ENCODE data around the gene GNAL. TPM values are rescaled to one million over a fixed set of nuclear protein-coding genes. Genes with fewer than 3 reads are reported as not detected.
A peak's percentile ranks its signal among the peaks of the same experiment; 100 is the strongest.

GNAL gene
- total RNA-seq, 2 donors from 2014 or later: 0.20 to 0.53 TPM

DNA sequence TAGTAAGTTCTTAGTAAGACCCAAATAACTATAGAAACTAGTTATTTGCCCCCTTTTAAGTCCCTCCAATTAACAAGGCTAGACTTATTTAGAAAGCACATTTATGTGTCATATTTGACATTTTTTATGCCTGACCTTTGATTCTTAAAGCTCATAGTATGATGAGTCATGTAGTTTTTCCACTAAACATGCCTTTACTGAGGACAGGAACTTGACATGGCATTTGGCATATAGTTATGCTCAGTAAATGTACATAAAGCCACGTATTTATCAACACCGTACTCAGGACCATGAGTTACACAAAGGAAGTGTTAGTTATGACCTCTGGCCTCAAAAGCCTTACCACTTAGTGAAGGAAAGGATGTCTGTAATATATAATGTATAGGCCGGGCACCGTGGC is 78.9 kb downstream of the GNAL start:
- no peaks in the 10 kb centered on the region for H3K36me3 Mint-ChIP-seq
- peak; percentile 24 to 41 for ATAC-seq

DNA sequence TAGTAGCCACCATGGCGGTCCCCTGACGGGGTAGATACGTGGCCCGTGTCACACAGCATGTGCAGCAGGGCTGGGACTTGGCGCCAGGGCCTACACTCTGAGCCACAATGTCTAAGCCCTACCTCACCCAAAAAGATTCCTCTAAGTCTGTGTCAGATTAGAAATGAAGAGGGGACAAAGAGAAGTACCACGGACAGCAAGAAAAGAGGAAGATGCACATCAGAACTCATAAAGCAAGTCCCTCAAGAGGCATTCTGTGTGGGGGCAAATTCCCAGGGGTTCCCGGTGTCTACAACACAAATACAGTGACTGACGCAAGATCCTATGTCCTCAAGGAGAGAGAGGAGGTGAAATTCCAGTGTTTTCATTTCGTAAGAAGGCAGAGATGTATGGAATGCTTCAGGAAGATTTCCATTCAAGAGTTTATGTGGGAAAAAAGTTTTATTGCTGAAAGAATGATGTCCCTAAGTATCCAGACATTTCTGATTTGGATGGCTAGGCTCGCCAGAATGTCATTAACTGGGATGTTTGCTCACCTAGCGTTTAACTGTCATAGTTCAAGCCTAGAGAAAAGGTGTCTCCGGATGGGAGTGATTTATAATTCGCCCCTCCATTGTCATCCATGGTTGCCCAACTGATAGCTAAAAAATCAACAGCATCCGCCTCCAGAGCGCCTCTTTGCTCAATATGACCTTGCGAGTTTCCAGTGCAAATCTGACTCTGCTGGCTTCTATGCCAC is 86.5 kb downstream of the GNAL start:
- Mint-ChIP-seq H3K27ac (no peak overlapping the region), H3K36me3 (no peaks in the 10 kb centered on the region), H3K9me3 (no peaks in the 10 kb centered on the region)
- no peak for DNase-seq (ENCODE audit: low spot score in 2 of 2)
- ATAC-seq: no peak

More for the DNA sequence above, 78.9 kb downstream of the GNAL start:
- no peak for DNase-seq (ENCODE audit: low spot score in 2 of 2)
- Mint-ChIP-seq H3K27ac (no peak overlapping the region), H3K9me3 (no peaks in the 10 kb centered on the region)

DNA sequence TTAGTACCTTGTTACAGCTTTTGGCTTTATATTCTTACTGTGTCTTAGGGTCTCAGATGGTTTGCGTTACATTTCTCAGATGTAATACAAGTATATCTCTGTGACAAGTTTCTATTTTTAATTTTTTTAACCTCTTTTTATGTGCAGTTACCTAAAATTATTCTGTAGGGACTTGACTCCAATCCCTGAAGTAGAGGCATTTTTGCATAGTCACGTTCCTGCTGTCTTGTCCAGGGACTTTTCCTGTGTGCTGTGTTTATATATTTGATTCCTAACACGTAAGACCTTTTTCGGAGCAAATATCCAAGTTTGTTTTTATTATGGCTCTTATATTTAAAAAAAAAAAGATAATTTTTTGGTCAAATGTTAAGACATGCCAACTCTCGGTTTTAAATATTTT is 91.0 kb downstream of the GNAL start:
- ATAC-seq: no peak
- Mint-ChIP-seq H3K9me3 (no peaks in the 10 kb centered on the region), H3K36me3 (no peaks in the 10 kb centered on the region), H3K27ac (no peak overlapping the region)
- DNase-seq (ENCODE audit: low spot score in 2 of 2): no peak

DNA sequence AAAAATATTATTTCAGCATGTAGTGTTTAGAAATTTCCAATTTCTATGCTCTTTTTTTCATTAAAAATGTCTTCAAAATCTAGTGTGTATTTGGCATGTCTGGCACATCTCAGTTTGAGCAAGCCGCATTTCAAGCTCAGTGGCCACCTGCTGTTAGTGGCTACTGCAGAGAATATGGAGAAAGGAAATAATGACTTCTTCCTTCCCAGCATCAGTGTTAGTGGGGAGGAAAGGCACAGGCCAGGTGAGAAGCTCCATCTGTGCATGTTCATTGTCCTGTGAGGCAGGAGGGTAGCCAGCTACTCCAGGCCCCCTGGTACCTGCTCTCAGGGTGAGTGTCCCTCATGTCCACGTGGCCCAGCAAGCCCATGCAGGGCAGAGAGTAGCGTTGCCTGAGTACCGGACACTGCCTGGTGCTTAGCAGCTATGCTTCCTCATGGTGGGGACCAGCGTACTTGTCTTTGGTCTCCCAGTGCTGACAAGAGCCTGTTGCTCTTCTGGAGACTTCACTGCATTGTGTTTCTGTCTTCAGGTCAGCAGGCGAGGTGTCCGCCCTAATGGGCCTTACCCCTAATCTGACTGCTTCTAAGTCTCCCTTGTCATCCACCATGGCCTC is 94.8 kb downstream of the GNAL start:
- DNase-seq (ENCODE audit: low spot score in 2 of 2): no peak
- no peak for ATAC-seq
- Mint-ChIP-seq H3K9me3 (no peaks in the 10 kb centered on the region), H3K36me3 (no peaks in the 10 kb centered on the region), H3K27ac (no peak overlapping the region)

DNA sequence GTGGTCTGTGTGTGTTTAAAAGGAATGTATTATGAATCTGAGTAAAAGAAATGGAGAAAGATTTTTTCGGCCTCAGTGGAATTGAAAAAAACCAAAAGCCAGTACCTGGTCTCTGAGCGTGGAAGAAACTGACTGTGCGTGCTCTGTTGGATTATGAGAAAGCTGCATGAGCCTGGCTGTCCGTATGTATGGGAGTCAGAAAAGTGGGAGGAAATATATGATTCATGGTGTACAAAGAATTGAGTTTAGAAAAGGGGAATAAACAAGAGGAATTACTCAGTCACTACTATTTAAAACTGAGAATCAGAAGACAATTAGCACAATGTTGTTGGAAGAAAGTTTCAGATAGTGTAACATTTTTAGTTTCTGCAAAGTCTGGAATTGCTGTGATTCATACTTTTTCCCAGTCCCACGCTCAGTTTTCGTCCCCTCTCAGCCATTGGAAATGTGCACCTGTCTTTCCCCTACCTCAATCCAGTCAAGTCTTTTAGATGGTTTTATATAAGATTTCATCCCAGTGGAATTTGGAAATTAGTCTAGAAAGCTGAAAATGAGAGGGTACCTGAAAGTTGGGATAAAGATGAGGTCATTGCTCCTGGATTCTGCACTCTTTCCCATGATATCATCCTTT is 95.7 kb downstream of the GNAL start:
- DNase-seq (ENCODE audit: low spot score in 2 of 2): no peak
- Mint-ChIP-seq H3K36me3 (no peaks in the 10 kb centered on the region), H3K27ac (no peak overlapping the region), H3K9me3 (no peaks in the 10 kb centered on the region)
- no peak for ATAC-seq

DNA sequence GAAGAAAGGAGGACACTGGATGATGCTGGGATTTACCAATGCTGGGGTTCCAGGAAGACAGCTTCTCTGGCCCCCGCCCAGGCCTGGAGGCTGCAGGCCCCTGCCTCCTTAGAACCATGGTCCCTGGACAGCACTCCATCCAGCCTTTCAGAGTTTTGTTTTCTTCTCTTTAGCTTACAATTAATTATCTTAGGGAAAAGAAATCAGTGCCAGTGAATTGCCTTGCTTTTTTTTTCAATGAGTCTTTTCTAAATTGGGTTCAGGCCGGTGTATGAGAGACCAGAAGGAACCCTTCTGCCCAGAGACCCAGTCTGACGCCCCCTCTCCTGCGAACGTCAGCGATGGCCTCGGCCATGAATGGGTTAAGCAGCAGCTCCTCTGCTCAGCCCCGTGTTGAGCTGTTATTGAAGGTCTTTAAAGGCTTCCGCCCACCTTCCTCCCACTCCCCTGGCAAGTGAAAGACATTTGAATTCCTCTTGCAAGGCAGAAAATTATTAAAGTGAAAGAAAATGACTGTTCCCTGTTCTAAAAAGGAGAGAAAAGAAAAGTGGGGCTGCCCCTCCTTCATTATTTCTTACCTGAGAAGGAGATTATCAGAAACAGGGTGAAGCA is 96.5 kb downstream of the GNAL start:
- no peak for ATAC-seq
- no peak for DNase-seq (ENCODE audit: low spot score in 2 of 2)
- Mint-ChIP-seq H3K27ac (no peak overlapping the region), H3K36me3 (no peaks in the 10 kb centered on the region), H3K9me3 (no peaks in the 10 kb centered on the region)

DNA sequence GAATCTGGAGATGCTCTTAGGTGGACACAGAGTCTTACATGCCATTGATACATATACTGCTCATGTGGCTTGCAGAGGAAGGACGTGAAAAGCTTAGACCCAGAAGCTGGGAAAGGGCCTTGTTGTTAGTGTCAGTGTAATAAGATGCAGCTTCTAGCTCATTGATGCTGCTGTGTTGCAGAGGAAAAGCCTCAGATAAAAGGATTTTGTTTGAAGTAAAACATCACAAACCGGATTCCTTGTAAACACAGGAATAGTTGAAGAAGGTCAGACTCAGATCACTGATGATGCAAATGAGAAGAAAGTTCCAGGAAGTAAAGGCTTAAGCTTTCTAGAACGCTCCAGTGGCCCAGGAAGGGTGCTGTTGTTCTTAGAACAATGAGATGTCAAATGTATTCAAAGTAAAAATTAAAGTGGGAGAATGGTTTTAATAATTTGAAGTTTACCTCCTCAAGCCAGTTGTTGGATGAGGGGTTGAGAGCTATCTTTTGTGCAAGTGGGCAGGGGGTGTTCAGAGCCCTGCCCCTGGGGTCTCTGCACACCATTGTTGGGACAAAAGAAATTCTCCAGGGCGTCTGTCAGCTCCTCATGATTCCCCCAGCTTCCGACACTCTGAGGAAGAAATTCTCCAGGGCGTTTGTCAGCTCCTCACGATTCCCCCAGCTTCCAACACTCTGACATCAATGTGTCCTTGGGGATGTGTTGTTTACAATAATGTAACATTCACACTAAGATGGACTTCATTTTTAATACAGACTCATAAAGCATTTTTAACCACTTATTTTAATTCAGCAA is 100.8 kb downstream of the GNAL start:
- H3K9me3 Mint-ChIP-seq: no peaks in the 10 kb centered on the region
- no peak overlapping the region for H3K27ac Mint-ChIP-seq
- ATAC-seq (no peak), DNase-seq (ENCODE audit: low spot score in 2 of 2) (no peak)
- H3K36me3 Mint-ChIP-seq: no peaks in the 10 kb centered on the region

DNA sequence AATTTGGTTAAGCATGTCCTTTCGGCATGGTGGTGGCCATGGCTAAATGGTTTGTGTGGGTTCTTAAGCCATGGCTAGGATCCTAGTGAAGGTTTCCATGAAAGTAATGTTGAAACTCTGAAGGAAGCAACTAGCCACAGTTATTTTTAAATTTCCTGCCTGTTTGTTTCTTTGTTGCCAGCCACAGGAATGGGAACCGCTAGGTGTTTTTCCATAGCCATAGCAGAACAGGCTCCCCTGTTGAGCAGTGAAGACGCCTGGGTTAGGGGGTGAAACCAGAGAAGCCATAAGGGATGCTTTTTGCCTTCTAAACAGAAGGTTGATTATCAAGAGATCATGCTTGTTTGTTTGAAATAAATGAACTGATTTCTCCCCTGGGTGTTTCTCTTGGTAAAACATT is 102.1 kb downstream of the GNAL start:
- no peak overlapping the region for H3K27ac Mint-ChIP-seq
- no peak for DNase-seq (ENCODE audit: low spot score in 2 of 2)
- H3K9me3 Mint-ChIP-seq: no peaks in the 10 kb centered on the region
- H3K36me3 Mint-ChIP-seq: no peaks in the 10 kb centered on the region
- no peak for ATAC-seq

DNA sequence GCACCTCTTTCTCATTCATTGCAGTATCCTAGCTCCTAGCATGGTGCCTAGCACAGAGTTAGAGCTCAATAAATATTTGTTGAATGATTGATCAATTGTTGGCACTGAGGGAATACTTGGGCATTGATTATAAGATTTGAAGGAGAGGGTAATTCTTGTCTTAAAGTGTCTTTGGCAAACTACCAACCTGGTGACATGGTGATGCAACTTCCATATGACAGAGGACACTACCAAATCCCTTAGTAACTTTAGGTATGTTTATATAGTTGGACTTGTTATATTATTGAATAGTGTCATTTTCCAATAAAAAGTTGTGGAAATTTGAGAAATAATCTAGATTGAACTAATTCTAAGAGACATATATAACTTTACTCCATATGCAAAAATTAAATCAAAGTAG is 103.6 kb downstream of the GNAL start:
- ATAC-seq: no peak
- Mint-ChIP-seq H3K36me3 (no peaks in the 10 kb centered on the region), H3K9me3 (no peaks in the 10 kb centered on the region), H3K27ac (no peak overlapping the region)
- DNase-seq (ENCODE audit: low spot score in 2 of 2): no peak

DNA sequence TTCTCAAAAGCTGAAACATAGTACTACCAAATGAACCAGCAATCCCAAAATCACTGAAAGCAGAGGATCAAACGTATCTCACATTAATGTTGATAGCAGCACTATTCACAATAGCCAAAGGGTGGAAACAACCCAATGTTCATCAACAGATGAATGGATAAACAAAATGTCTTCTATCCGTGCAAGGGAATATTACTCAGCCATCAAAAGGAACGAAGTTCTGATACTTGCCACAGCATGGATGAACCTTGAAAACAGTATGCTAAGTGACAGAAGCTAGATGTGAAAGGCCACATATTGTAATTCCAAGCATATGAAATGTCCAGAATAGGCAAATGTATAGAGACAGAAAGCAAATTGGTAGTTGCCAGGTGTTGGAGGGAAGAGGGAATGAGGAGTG is 105.1 kb downstream of the GNAL start:
- DNase-seq (ENCODE audit: low spot score in 2 of 2): no peak
- no peak for ATAC-seq
- Mint-ChIP-seq H3K27ac (no peak overlapping the region), H3K36me3 (no peaks in the 10 kb centered on the region), H3K9me3 (no peaks in the 10 kb centered on the region)

DNA sequence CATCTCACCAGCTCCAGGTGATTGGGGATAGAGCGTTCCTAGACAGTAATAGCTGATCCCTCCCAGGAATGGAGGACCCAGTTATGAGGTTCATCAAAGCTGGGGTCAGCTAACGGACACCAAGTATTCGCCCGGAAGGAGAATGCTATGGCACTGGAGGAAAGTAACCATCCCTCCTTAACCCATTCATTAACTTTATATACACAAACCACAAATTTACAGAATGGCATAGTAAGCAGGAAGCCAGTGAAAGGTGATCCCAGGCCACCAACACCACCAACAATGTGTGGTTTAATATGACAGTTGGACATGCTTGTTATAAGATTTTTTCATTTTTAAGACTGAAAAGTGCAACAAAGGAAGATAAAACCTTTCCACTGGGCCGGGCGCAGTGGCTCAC is 106.9 kb downstream of the GNAL start:
- Mint-ChIP-seq H3K27ac (no peak overlapping the region), H3K9me3 (no peaks in the 10 kb centered on the region), H3K36me3 (no peaks in the 10 kb centered on the region)
- DNase-seq (ENCODE audit: low spot score in 2 of 2): no peak
- no peak for ATAC-seq

DNA sequence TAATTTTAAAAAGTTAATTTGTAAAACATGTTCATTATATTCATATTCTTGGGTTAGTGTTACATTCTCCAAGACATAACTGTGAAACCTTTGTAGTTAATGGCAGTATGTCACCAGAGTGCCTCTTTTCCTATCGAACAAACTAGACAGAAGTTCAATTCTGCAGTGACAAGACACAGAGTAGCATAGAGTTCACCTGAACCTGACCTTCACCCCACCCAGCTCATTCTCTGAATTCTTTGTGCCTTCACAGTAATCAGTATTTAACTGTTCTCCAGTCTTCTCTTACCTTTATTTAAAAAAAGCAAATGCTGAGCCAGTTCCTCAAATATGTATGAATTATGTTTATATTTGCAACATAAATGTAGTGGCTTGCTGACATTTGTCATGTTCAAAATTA is 109.2 kb downstream of the GNAL start:
- ATAC-seq (no peak), DNase-seq (ENCODE audit: low spot score in 2 of 2) (no peak)
- H3K9me3 Mint-ChIP-seq: no peaks in the 10 kb centered on the region
- H3K36me3 Mint-ChIP-seq: no peaks in the 10 kb centered on the region
- no peak overlapping the region for H3K27ac Mint-ChIP-seq

DNA sequence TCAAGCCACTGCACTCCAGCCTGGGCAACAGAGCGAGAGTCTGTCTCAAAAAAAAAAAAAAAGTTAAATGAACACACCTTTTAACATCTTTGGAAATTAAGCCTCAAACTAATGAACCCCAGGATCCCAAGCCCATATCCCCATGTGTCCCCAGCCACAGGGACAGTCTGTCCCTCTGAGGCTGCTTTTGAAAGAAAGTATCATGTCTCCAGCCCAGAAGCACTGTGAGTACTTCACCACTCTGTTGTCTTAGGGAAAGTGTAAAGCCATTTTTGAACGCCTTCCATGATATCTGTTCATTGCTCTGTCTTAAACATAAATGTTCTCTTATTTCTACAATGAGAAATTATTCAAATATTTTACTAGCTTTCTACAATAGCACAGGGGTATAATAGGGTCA is 110.0 kb downstream of the GNAL start:
- ATAC-seq (no peak), DNase-seq (ENCODE audit: low spot score in 2 of 2) (no peak)
- no peaks in the 10 kb centered on the region for H3K9me3 Mint-ChIP-seq
- no peaks in the 10 kb centered on the region for H3K36me3 Mint-ChIP-seq
- no peak overlapping the region for H3K27ac Mint-ChIP-seq

DNA sequence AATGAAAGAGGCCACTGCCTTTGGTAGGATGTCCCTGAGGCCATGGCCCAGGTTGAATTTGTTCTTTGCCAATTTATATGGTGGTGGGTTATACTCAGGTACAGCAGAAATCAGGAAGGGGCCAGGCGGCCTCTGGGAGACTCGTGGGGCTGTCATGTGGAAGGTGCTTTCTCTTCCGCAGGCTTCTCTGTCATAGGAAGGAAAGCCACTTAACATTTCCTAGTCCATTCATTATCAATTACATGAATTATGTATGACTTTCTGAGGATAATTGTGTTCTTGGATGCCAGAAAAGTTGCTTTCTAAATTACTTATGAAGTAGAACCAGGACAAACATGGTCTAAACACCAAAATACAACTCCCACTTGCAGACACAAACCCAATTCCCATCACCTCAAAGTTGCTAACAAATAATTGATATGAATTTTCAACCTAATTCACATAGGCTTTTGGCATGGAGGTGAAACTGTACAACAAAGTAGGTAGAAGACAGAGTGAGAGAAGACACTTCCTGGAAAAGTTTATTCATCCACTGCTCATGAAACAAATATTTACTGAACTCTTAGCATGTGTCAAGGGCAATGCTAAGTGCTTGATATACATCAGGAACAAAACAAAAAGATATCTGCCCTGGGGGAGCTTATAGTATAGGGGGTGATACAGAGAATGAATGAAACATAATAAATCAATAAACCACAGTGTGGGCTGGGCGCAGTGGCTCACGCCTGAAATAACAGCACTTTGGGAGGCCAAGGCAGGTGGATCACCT is 111.7 kb downstream of the GNAL start:
- DNase-seq (ENCODE audit: low spot score in 2 of 2) (no peak), ATAC-seq (no peak)
- Mint-ChIP-seq H3K27ac (no peak overlapping the region), H3K9me3 (no peaks in the 10 kb centered on the region), H3K36me3 (no peaks in the 10 kb centered on the region)

DNA sequence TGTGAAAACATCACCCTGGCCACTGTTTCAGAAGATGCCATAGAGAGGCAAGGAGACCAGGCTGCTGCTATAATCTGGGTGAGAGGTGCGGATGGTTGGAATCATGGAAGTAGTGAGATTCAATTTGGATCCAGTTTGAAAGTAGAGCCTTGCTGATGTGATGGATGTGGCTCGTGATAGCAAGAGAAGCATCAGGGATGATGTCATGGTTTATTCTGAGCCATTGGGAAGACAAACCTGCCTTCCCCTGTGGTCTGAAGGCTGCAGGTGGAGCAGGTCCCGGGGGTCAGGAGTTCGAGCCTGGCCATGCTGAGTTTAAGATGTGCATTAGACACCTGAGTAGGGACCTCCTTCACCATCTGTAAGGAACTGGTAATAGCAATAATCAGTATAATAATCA is 112.5 kb downstream of the GNAL start:
- Mint-ChIP-seq H3K36me3 (no peaks in the 10 kb centered on the region), H3K9me3 (no peaks in the 10 kb centered on the region), H3K27ac (no peak overlapping the region)
- DNase-seq (ENCODE audit: low spot score in 2 of 2) (no peak), ATAC-seq (no peak)

DNA sequence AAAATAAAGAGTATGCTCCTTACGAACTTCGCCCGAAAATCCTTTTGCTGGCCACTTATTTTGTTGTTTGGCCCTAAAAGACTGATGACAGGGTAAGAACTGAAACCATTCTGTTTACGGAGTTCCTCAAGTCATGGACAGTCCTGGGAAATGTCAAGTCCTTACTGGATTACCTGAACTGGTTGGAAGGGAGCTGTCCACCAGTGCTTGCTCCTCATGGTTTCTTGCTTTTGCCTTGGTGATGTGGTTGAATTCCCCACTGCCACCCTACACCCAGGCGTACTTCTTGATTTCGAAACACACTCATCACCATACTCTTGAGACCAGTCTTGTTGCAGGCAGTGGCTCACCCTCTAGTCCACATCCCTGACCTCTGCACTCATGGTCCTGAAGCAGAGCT is 113.1 kb downstream of the GNAL start:
- Mint-ChIP-seq H3K9me3 (no peaks in the 10 kb centered on the region), H3K36me3 (no peaks in the 10 kb centered on the region), H3K27ac (no peak overlapping the region)
- DNase-seq (ENCODE audit: low spot score in 2 of 2) (no peak), ATAC-seq (no peak)

Measured in activated naive CD4-positive, alpha-beta T cell treated with anti-CD3 and anti-CD28 coated beads, Interleukin-2, amount 50 U/mL, for 72 hours (primary cell).